ENCODE results near the gene AKAP6. TPM values are rescaled to one million over a fixed set of nuclear protein-coding genes. Genes with fewer than 3 reads are reported as not detected.

AKAP6 gene
- total and polyA plus RNA-seq, 2 of the 8 experiments (the other 6 are each of a cell fraction or from before 2014, with no cell fraction given), result 0.09 to 0.89 TPM

- TF ChIP-seq CHD2 (IDR thresholded peaks at IDR 0.05; ENCODE audit: low read length) (no peak), RFX5 (IDR thresholded peaks at IDR 0.05; ENCODE audit: borderline replicate concordance, low read depth, low read length) (no peak), USF2 (IDR thresholded peaks at IDR 0.05; ENCODE audit: low read length) (no peak), NRF1 (IDR thresholded peaks at IDR 0.05; ENCODE audit: low read depth, low read length) (no peak), SP2 (IDR thresholded peaks at IDR 0.05; ENCODE audit: low read length) (no peak), HDAC6 (IDR thresholded peaks at IDR 0.05; ENCODE audit: low read depth, low read length) (no peak)
- Histone ChIP-seq H3K36me3 (ENCODE audit: control insufficient read depth in 2 of 4, insufficient read depth in 4 of 4, low read length in 3 of 4) (no peaks in the 10 kb centered on the region), H3K14ac (ENCODE audit: insufficient read length) (no peak overlapping the region), H2BK12ac (ENCODE audit: low read depth, low read length) (no peak overlapping the region), H4K91ac (replicated peaks; ENCODE audit: insufficient read length, low read length) (no peak overlapping the region), H3K9ac (replicated peaks in 1 of 4; ENCODE audit: extremely low read depth in 1 of 4, low read depth in 3 of 4, low read length in 3 of 4) (no peak overlapping the region), H3K4me1 (replicated peaks in 1 of 4; ENCODE audit: control insufficient read depth in 3 of 4, insufficient read depth in 4 of 4, low read length in 3 of 4) (no peaks in the 10 kb centered on the region), H3K4me2 (ENCODE audit: insufficient read depth in 1 of 2, low read depth in 2 of 2, low read length in 2 of 2) (no peak overlapping the region), H2AK5ac (ENCODE audit: low read depth, low read length) (no peak overlapping the region), H3K9me3 (ENCODE audit: insufficient read depth in 2 of 2, low read depth in 1 of 2, low read length in 1 of 2) (no peaks in the 10 kb centered on the region), H2BK5ac (ENCODE audit: low read depth, low read length) (no peak overlapping the region), H3K27me3 (replicated peaks in 1 of 4; ENCODE audit: control insufficient read depth in 3 of 4, extremely low read depth in 1 of 4, insufficient read depth in 3 of 4, low read length in 3 of 4) (no peaks in the 10 kb centered on the region), H3K79me2 (ENCODE audit: control insufficient read depth in 1 of 2, insufficient read depth in 2 of 2, low read length in 2 of 2) (no peaks in the 10 kb centered on the region), H2BK120ac (replicated peaks; ENCODE audit: low read depth, low read length) (no peak overlapping the region), H4K5ac (ENCODE audit: insufficient read length, low read depth, low read length) (no peak overlapping the region), H3K23me2 (ENCODE audit: low read depth, low read length) (no peaks in the 10 kb centered on the region), H3K79me1 (ENCODE audit: low read depth, low read length) (no peaks in the 10 kb centered on the region), H2BK20ac (ENCODE audit: low read length) (no peak overlapping the region), H3K23ac (ENCODE audit: insufficient read length) (no peak overlapping the region), H2BK15ac (ENCODE audit: low read length) (no peak overlapping the region), H3K27ac (ENCODE audit: low read depth, low read length) (no peak overlapping the region), H3K56ac (replicated peaks; ENCODE audit: insufficient read length, low read depth, low read length) (no peak overlapping the region), H2AFZ (ENCODE audit: low read length) (no peak overlapping the region), H4K20me1 (replicated peaks in 1 of 2; ENCODE audit: control insufficient read depth in 1 of 2, insufficient read depth in 2 of 2, low read length in 2 of 2) (no peaks in the 10 kb centered on the region), H3K4ac (replicated peaks; ENCODE audit: insufficient read length, low read depth, low read length) (no peak overlapping the region), H3K18ac (ENCODE audit: extremely low read depth, low read length) (no peak overlapping the region), H4K8ac (ENCODE audit: extremely low read depth, insufficient read depth, low read length) (no peak overlapping the region), H3K4me3 (ENCODE audit: extremely low read depth in 1 of 4, insufficient read depth in 2 of 4, low read depth in 3 of 4, low read length in 4 of 4) (no peak overlapping the region)
- ChIA-PET CTCF (ENCODE audit: partially characterized antibody) (interaction anchor here (1.2 kb wide), 1 partner anchor 113 kb away, joined by 3 read pairs; no protein-coding TSS in a partner anchor), POLR2A (ENCODE audit: partially characterized antibody) (no interaction called here)
- no peak for FAIRE-seq
- no peak for DNase-seq (ENCODE audit: low read depth in 1 of 2, low spot score in 2 of 2)
These were observed 373.0 kb downstream of the AKAP6 start for GRCh38 chr14:32702088-32702487.
